Subcutaneous adipose tissue (tissue), 4 donors: ENCODE results near the gene PAX5. TPM values are rescaled to one million over a fixed set of nuclear protein-coding genes. Genes with fewer than 3 reads are reported as not detected.

ENCODE experiments used
- total RNA-seq, 4 donors: library from RNA; depleted of rRNA; stranded (reverse); fragments of >200 nt; gene quantifications; one replicate each; pipeline ENCODE4 v1.1.0, GENCODE V29; 2016
- TF ChIP-seq, protein P1 (sequence below): fragments of 450-650 bp; IDR thresholded peaks from one replicate; pipeline ENCODE4 v1.5.1; 2016; ENCODE audit warnings: low read depth, mild to moderate bottlenecking, control low read depth, antibody characterized with exemption, moderate library complexity

Gene PAX5
- total RNA-seq, 4 donors from 2014 or later, result under 0.01 to 0.19 (median 0.17) TPM; not detected in 1

DNA sequence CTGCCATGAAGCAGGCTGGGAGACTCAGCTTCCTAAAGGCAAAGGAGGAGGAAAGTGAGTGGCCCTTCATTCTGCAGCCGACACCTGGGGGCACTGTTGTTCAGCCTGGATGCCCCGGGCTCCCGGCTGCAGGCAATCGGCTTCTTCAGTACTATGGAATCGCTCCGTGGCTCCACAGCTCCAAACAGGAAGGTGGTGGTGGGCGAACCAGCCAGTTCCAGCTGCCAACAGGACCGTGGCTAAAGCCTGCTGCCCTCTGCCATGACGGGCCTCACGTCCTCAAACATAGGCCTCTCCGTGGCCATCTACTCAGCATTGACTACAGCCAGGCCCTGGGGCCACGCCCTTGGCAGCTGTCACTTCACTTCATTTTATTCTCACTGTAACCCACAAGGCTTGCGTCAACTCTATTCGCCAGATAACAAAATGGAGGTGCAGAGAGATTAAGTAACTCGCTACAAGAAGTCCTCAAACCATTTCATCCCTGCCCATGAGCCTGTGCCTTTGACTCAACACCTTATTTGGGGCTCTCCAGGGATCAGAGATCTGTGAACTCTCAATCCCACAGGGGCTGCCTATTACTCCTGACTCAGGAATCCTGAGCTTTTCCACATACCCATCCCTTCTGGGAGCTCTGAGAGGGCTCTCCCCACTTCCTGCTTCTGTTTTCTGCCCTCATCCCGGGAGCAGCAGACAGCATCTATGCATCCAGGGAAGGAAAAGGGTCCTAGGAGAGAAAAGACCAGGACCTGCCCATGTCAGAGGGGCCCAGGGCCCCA lies 38.0 kb downstream of the PAX5 start:
- TF ChIP-seq, protein P1, sequence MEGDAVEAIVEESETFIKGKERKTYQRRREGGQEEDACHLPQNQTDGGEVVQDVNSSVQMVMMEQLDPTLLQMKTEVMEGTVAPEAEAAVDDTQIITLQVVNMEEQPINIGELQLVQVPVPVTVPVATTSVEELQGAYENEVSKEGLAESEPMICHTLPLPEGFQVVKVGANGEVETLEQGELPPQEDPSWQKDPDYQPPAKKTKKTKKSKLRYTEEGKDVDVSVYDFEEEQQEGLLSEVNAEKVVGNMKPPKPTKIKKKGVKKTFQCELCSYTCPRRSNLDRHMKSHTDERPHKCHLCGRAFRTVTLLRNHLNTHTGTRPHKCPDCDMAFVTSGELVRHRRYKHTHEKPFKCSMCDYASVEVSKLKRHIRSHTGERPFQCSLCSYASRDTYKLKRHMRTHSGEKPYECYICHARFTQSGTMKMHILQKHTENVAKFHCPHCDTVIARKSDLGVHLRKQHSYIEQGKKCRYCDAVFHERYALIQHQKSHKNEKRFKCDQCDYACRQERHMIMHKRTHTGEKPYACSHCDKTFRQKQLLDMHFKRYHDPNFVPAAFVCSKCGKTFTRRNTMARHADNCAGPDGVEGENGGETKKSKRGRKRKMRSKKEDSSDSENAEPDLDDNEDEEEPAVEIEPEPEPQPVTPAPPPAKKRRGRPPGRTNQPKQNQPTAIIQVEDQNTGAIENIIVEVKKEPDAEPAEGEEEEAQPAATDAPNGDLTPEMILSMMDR, result no peak

DNA sequence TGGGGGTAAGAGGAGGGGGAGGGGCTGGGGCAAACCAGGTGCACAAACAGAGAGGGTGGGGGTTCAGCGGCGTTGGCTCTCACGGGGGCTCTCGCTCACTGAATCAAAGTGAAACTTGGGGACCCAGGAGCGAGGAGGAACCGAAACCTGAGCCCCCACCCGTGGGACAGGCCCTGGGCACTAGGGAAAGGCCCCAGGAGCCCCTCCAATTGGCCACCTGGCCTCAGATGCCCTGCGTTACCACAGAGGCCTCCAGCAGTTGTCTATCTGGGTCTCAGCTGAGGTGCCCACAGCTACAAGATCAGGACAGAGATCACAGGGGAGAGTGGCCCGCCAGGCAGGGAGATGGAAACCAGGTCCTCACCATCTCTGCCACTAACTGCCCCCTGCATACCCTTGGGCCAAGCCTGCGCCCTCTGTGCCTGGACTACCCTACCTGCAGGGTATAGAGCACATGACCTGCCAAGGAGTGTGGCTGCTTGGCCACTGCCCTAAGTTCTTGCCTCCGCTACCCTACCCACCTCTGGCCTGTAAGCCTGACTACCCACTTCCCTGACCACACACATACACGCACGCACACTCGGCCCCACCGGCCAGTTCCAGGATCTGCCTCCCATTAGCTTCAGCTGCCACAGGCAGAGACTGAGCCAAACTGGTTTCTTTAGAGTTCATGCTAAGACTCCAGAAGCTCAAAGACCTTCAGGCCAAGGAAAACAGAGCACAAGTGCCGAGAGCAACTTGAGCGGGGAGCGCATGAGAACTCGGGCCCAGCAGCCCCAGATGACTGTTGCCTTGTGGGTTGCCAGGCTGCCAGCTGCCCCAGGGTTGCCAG lies 39.9 kb downstream of the PAX5 start:
- TF ChIP-seq, protein P1, result no peak

DNA sequence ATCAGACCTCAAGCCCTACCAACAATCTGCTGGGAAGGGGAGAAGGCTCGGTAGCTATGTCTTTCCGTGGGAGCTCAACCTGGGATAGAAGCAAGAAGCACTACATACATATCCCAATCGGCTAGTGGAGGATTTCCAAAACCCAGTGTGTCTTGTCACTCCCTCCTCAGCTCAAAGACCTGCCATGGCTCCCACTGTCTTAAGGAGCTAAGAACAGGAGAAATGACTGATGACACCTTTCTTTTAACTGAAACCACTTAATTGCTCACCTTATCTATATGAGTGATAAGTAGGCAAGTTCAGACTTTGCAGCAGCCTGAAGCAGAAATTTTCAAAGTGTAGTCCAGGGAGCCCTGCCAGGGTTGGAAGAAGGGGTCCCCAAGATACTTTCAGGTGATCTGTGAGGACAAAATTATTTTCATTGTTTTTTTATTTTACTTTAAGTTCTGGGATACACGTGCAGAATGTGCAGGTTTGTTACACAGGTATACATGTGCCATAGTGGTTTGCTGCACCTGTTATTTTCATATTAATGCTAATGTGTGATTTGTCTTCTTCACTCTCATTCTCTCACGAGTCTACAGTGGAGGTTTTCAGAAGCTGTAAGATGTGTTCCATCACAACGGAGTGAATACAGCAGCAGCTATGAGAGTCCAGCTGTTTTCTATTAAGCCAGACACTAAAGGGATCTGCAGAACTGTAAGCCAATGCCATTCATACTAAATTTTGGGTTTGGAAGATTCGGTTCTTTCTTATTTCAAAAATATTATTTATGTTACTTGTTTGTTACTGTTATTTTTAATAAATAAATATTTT lies 41.4 kb downstream of the PAX5 start:
- TF ChIP-seq, protein P1, result no peak

DNA sequence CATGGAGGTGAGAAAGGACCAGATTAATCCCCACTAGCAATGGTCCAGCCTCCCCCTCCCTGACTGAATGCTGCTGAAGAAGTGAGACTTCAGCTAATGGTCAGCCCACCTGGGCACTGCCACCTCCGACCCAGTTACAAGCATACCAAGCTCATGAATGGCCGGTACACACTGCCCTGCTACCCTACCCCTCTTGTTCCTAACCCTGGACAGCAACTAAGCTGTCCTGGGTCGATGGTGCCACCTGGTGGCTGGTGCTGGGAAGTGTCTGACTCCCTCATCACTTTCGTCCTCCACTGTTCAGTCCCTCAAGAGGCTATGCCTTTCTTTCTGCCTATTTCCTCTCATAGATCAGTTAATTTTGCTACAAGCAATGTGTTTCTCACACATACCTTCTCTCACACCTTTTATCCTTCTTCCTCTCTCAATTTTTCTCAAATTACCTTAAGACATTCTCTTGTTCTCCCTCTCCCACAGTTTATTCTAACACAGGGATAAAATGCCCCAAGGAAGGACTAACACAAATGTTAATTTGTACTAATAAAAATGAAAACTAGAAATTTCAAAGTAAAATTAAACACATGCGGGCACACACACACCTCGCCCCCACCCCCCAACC lies 42.4 kb downstream of the PAX5 start:
- TF ChIP-seq, protein P1, result no peak

DNA sequence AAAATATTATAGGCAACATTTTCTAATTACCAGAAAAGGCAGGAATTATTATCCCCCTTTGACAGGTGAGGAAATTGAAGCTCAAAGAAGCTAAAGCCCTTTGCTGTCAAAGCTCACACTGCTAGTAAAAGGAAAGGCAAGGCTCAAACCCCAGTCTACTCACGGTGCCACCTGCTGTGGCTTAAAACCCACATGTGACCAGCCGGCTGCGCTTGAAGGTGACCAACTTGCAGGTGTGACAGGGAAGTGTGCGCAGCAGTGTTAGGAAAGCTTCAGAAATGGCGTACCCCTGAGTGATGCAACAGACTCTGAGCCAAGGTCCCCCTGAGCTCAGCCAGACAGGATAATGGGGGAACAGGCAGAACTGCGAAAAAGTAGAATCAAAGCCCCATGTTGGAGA lies 45.2 kb downstream of the PAX5 start:
- TF ChIP-seq, protein P1, result no peak

DNA sequence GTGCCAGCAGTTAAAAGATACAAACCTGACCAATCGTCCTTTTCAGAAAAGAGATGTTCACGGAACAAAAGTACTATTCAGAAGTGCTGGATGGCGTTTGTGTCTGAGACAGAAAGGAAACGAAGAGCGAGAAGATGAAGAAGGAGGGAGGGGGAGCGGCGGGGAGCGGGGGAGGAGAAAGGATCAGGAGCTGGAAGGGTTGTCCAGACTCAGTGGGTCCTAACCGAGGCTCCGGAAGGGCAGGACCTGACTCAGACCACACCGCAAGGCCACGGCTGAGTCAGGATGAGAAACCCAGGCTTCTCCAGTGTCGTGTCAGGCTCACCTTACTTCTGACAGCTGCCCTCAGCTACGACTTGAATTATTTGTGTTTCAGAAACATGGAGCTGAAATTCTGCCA lies 46.2 kb downstream of the PAX5 start:
- TF ChIP-seq, protein P1, result no peak
